Loucy (cell line): ENCODE data around the gene BAK1.

Experiments
- CTCF ChIP-seq: fragments of 200-600 bp; sonication (generic); conservative IDR thresholded peaks from 2 replicates; pipeline ENCODE4 v1.5.1; 2014; ENCODE audit warnings: mild to moderate bottlenecking, antibody characterized with exemption, low read length
- EZH2phosphoT487 ChIP-seq: fragments of 200-600 bp; IDR thresholded peaks from 2 replicates; pipeline ENCODE4 v1.6.1; 2018; ENCODE audit warnings: antibody characterized with exemption, mild to moderate bottlenecking, moderate library complexity, borderline replicate concordance

- TF ChIP-seq CTCF (no peak), EZH2phosphoT487 (no peak)
These were observed 33.3 kb downstream of the BAK1 start for GRCh38 chr6:33546766-33547165.
